ENCODE measurements around the gene PNMA5. TPM values are rescaled to one million over a fixed set of nuclear protein-coding genes. Genes with fewer than 3 reads are reported as not detected.
A peak's percentile ranks its signal among the peaks of the same experiment; 100 is the strongest.

Gene PNMA5
- total RNA-seq, 1 experiment from 2014 or later: not detected

- H3K36me3 ChIP-seq (ENCODE audit: low read depth, low read length): peaks cover 14% of the 10 kb centered on the region
- ChIA-PET POLR2A (ENCODE audit: unreplicated experiment) (no interaction called here), CTCF (no interaction called here)
Observed at GRCh38 chrX:152968193-152968592, 25.7 kb downstream of the PNMA5 start.

GRCh38 chrX:152960115-152960514, 33.8 kb downstream of the PNMA5 start:
- no peaks in the 10 kb centered on the region for H3K4me1 ChIP-seq (ENCODE audit: insufficient read depth, low read length)
- BruUV-seq (replicated peaks): no TSS peak
- H3K27me3 ChIP-seq (ENCODE audit: low read length): no peaks in the 10 kb centered on the region
- no peaks in the 10 kb centered on the region for H3K79me2 ChIP-seq (ENCODE audit: low read length)
- ATAC-seq (peak; percentile 33; the same call in 1 of the 2 replicates), DNase-seq (peak; percentile 31)
- H3K36me3 ChIP-seq (ENCODE audit: low read depth, low read length): peaks cover 13% of the 10 kb centered on the region; the same call in 1 of the 2 replicates
- H3K9me3 ChIP-seq (ENCODE audit: low read length): no peaks in the 10 kb centered on the region
- H2AFZ ChIP-seq (ENCODE audit: low read length): no peak overlapping the region
- no peak overlapping the region for H3K27ac ChIP-seq (ENCODE audit: low read length)
- no peak overlapping the region for H3K4me2 ChIP-seq (ENCODE audit: low read length)
- H3K9ac ChIP-seq (ENCODE audit: low read length): no peak overlapping the region
- POLR2A ChIA-PET (ENCODE audit: unreplicated experiment): no interaction called here
- TF ChIP-seq CTCF (conservative IDR thresholded peaks at IDR 0.05; ENCODE audit: low read depth, low read length) (no peak), EZH2 (IDR thresholded peaks at IDR 0.05; ENCODE audit: low read length, unreplicated experiment) (no peak), EZH2phosphoT487 (IDR thresholded peaks at IDR 0.05; ENCODE audit: borderline replicate concordance, low read length) (no peak)
- H3K9me2 ChIP-seq (replicated peaks; ENCODE audit: low read length): no peaks in the 10 kb centered on the region
- intact Hi-C loops (cut with micrococcal nuclease): no loop called here
- H4K20me1 ChIP-seq (ENCODE audit: low read length): no peaks in the 10 kb centered on the region
- H3F3A ChIP-seq (ENCODE audit: low read length, unreplicated experiment): no peaks in the 10 kb centered on the region
- no peak overlapping the region for H3K4me3 ChIP-seq (ENCODE audit: low read length)
- CTCF ChIA-PET: no interaction called here

More at GRCh38 chrX:152968193-152968592, 25.7 kb downstream of the PNMA5 start:
- intact Hi-C loops (cut with micrococcal nuclease): no loop called here
- H3K9ac ChIP-seq (ENCODE audit: low read length): no peak overlapping the region
- no peaks in the 10 kb centered on the region for H3F3A ChIP-seq (ENCODE audit: low read length, unreplicated experiment)
- H3K4me2 ChIP-seq (ENCODE audit: low read length): no peak overlapping the region
- no peaks in the 10 kb centered on the region for H3K9me3 ChIP-seq (ENCODE audit: low read length)
- no peaks in the 10 kb centered on the region for H4K20me1 ChIP-seq (ENCODE audit: low read length)
- H3K27ac ChIP-seq (ENCODE audit: low read length): no peak overlapping the region
- TF ChIP-seq EZH2 (IDR thresholded peaks at IDR 0.05; ENCODE audit: low read length, unreplicated experiment) (no peak), EZH2phosphoT487 (IDR thresholded peaks at IDR 0.05; ENCODE audit: borderline replicate concordance, low read length) (no peak), CTCF (conservative IDR thresholded peaks at IDR 0.05; ENCODE audit: low read depth, low read length) (no peak)
- DNase-seq (no peak), ATAC-seq (no peak)
- no peaks in the 10 kb centered on the region for H3K9me2 ChIP-seq (replicated peaks; ENCODE audit: low read length)
- H3K27me3 ChIP-seq (ENCODE audit: low read length): no peaks in the 10 kb centered on the region
- H2AFZ ChIP-seq (ENCODE audit: low read length): no peak overlapping the region
- H3K79me2 ChIP-seq (ENCODE audit: low read length): no peaks in the 10 kb centered on the region
- H3K4me1 ChIP-seq (ENCODE audit: insufficient read depth, low read length): no peaks in the 10 kb centered on the region
- H3K4me3 ChIP-seq (ENCODE audit: low read length): no peak overlapping the region
- no TSS peak for BruUV-seq (replicated peaks)

GRCh38 chrX:152959626-152960025, 34.3 kb downstream of the PNMA5 start:
- POLR2A ChIA-PET (ENCODE audit: unreplicated experiment): no interaction called here
- H3K9ac ChIP-seq (ENCODE audit: low read length): no peak overlapping the region
- CTCF ChIA-PET: no interaction called here
- H3K36me3 ChIP-seq (ENCODE audit: low read depth, low read length): peaks cover 13% of the 10 kb centered on the region; the same call in 1 of the 2 replicates
- H3K4me2 ChIP-seq (ENCODE audit: low read length): no peak overlapping the region
- no peaks in the 10 kb centered on the region for H4K20me1 ChIP-seq (ENCODE audit: low read length)
- no peaks in the 10 kb centered on the region for H3K4me1 ChIP-seq (ENCODE audit: insufficient read depth, low read length)
- BruUV-seq (replicated peaks): no TSS peak
- H3K27me3 ChIP-seq (ENCODE audit: low read length): no peaks in the 10 kb centered on the region
- no peaks in the 10 kb centered on the region for H3F3A ChIP-seq (ENCODE audit: low read length, unreplicated experiment)
- intact Hi-C loops (cut with micrococcal nuclease): no loop called here
- H3K79me2 ChIP-seq (ENCODE audit: low read length): no peaks in the 10 kb centered on the region
- TF ChIP-seq EZH2 (IDR thresholded peaks at IDR 0.05; ENCODE audit: low read length, unreplicated experiment): no peak
- TF ChIP-seq CTCF (conservative IDR thresholded peaks at IDR 0.05; ENCODE audit: low read depth, low read length): no peak
- TF ChIP-seq EZH2phosphoT487 (IDR thresholded peaks at IDR 0.05; ENCODE audit: borderline replicate concordance, low read length): no peak
- no peaks in the 10 kb centered on the region for H3K9me2 ChIP-seq (replicated peaks; ENCODE audit: low read length)
- H3K4me3 ChIP-seq (ENCODE audit: low read length): no peak overlapping the region
- H3K9me3 ChIP-seq (ENCODE audit: low read length): no peaks in the 10 kb centered on the region
- no peak overlapping the region for H3K27ac ChIP-seq (ENCODE audit: low read length)
- H2AFZ ChIP-seq (ENCODE audit: low read length): no peak overlapping the region
- DNase-seq (no peak), ATAC-seq (no peak)

Data from PC-3 (cell line).